H9 (cell line): ENCODE measurements around the gene TBX21. TPM values are rescaled to one million over a fixed set of nuclear protein-coding genes. Genes with fewer than 3 reads are reported as not detected.

ENCODE experiments used
- DNase-seq: peaks from one replicate; pipeline ENCODE4 v3.0.0-alpha.2; 2017
- H2AFZ ChIP-seq: one replicate; pipeline ENCODE4 v1.6.1; 2013; ENCODE audit warnings: mild to moderate bottlenecking, low read length, control low read depth, moderate library complexity
- H2AK5ac ChIP-seq: 2 replicates; pipeline ENCODE4 v1.6.1; 2013; ENCODE audit warnings: low read length, control low read depth, mixed read lengths; ENCODE audit not compliant: insufficient read length
- H2BK120ac ChIP-seq: one replicate; pipeline ENCODE4 v1.6.1; 2013; ENCODE audit warnings: low read depth, mild to moderate bottlenecking, low read length, control low read depth, inconsistent platforms; ENCODE audit not compliant: poor library complexity, severe bottlenecking
- H2BK12ac ChIP-seq: 2 replicates; pipeline ENCODE4 v1.6.1; 2013; ENCODE audit warnings: low read length, control low read depth, mixed read lengths, low read depth; ENCODE audit not compliant: insufficient read length
- H2BK15ac ChIP-seq: 2 replicates; pipeline ENCODE4 v1.6.1; 2013; ENCODE audit warnings: low read depth, low read length, control low read depth
- H2BK20ac ChIP-seq: one replicate; pipeline ENCODE4 v1.6.1; 2013; ENCODE audit warnings: low read depth, mild to moderate bottlenecking, low read length, control low read depth, inconsistent platforms; ENCODE audit not compliant: poor library complexity, severe bottlenecking
- H2BK5ac ChIP-seq: 2 replicates; pipeline ENCODE4 v1.6.1; 2013; ENCODE audit warnings: low read length, control low read depth, mixed read lengths; ENCODE audit not compliant: insufficient read length
- H3K14ac ChIP-seq: 2 replicates; pipeline ENCODE4 v1.6.1; 2013; ENCODE audit warnings: low read length, control low read depth; ENCODE audit not compliant: insufficient read depth
- H3K18ac ChIP-seq: 2 replicates; pipeline ENCODE4 v1.6.1; 2013; ENCODE audit warnings: low read depth, mild to moderate bottlenecking, mixed read lengths, low read length, control low read depth; ENCODE audit not compliant: insufficient read length
- H3K23ac ChIP-seq: 2 replicates; pipeline ENCODE4 v1.6.1; 2013; ENCODE audit warnings: low read length, control low read depth, mixed read lengths, low read depth; ENCODE audit not compliant: insufficient read length
- H3K23me2 ChIP-seq: 2 replicates; pipeline ENCODE4 v1.6.1; 2013; ENCODE audit warnings: low read depth, mild to moderate bottlenecking, mixed read lengths, low read length, control low read depth; ENCODE audit not compliant: insufficient read length, poor library complexity, severe bottlenecking
- H3K27ac ChIP-seq: 2 replicates; pipeline ENCODE4 v1.5.1; 2013; ENCODE audit warnings: low read length, control low read depth, mixed read lengths, low read depth; ENCODE audit not compliant: insufficient read length
- H3K27me3 ChIP-seq: 2 replicates; pipeline ENCODE4 v1.6.1; 2013; ENCODE audit warnings: low read length, control low read depth, inconsistent platforms; ENCODE audit not compliant: insufficient read depth
- H3K4ac ChIP-seq: 2 replicates; pipeline ENCODE4 v1.6.1; 2013; ENCODE audit warnings: low read depth, mild to moderate bottlenecking, control low read depth, inconsistent platforms, low read length, moderate library complexity
- H3K4me1 ChIP-seq: 2 replicates; pipeline ENCODE4 v1.6.1; 2013; ENCODE audit warnings: low read length, control low read depth, inconsistent platforms; ENCODE audit not compliant: insufficient read depth
- H3K4me2 ChIP-seq: 2 replicates; pipeline ENCODE4 v1.6.1; 2013; ENCODE audit warnings: low read length, control low read depth, mixed read lengths; ENCODE audit not compliant: insufficient read length, insufficient read depth
- H3K56ac ChIP-seq: 2 replicates; pipeline ENCODE4 v1.6.1; 2013; ENCODE audit warnings: low read depth, mild to moderate bottlenecking, mixed read lengths, low read length, control low read depth; ENCODE audit not compliant: insufficient read length
- H3K79me1 ChIP-seq: 2 replicates; pipeline ENCODE4 v1.6.1; 2013; ENCODE audit warnings: low read depth, mild to moderate bottlenecking, moderate library complexity, low read length, control low read depth, inconsistent platforms; ENCODE audit not compliant: insufficient read depth, poor library complexity, severe bottlenecking
- H3K79me2 ChIP-seq: 2 replicates; pipeline ENCODE4 v1.6.1; 2013; ENCODE audit warnings: low read length, control low read depth, inconsistent platforms; ENCODE audit not compliant: insufficient read depth
- H3K9ac ChIP-seq: 2 replicates; pipeline ENCODE4 v1.6.1; 2013; ENCODE audit warnings: low read length, control low read depth, mixed read lengths; ENCODE audit not compliant: insufficient read length; ENCODE audit errors: extremely low read depth
- H3K9me3 ChIP-seq: one replicate; pipeline ENCODE4 v1.6.1; 2013; ENCODE audit warnings: low read depth, low read length, inconsistent platforms; ENCODE audit not compliant: control insufficient read depth
- H3T11ph ChIP-seq: one replicate; pipeline ENCODE4 v1.6.1; 2013; ENCODE audit warnings: mild to moderate bottlenecking, low read length, control low read depth, inconsistent platforms
- H4K20me1 ChIP-seq: one replicate; pipeline ENCODE4 v1.6.1; 2013; ENCODE audit not compliant: control insufficient read depth, insufficient read length, insufficient read depth
- H4K5ac ChIP-seq: 2 replicates; pipeline ENCODE4 v1.6.1; 2013; ENCODE audit warnings: low read depth, mild to moderate bottlenecking, mixed read lengths, low read length, control low read depth; ENCODE audit not compliant: insufficient read length
- H4K8ac ChIP-seq: replicated peaks from 2 replicates; pipeline ENCODE4 v1.6.1; 2013; ENCODE audit warnings: low read length, control low read depth, mixed read lengths, low read depth; ENCODE audit not compliant: insufficient read length
- H4K91ac ChIP-seq: 2 replicates; pipeline ENCODE4 v1.6.1; 2013; ENCODE audit warnings: low read depth, mild to moderate bottlenecking, moderate library complexity, mixed read lengths, low read length, control low read depth; ENCODE audit not compliant: insufficient read length
- H3K27ac Mint-ChIP-seq, 3 experiments: 2 replicates in 2 of 3; 3 replicates in 1 of 3; pipeline ENCODE4 v1.8.0; 2020 to 2021; ENCODE audit warnings: mixed read lengths in 3 of 3, mild to moderate bottlenecking in 1 of 3, moderate library complexity in 1 of 3
- H3K27me3 Mint-ChIP-seq: 2 replicates; pipeline ENCODE4 v1.8.0; 2021; ENCODE audit warnings: low read depth, mild to moderate bottlenecking, moderate library complexity, mixed read lengths
- H3K36me3 Mint-ChIP-seq, 3 experiments: 2 replicates in 2 of 3; 3 replicates in 1 of 3; pipeline ENCODE4 v1.8.0; 2020 to 2021; ENCODE audit warnings: low read depth in 3 of 3, mixed read lengths in 3 of 3; ENCODE audit not compliant: insufficient read depth in 1 of 3
- H3K4me1 Mint-ChIP-seq, 2 experiments: 2 replicates each; pipeline ENCODE4 v1.8.0; 2020; ENCODE audit warnings: mixed read lengths in 2 of 2
- H3K4me3 Mint-ChIP-seq, 2 experiments: 2 replicates in 1 of 2; 3 replicates in 1 of 2; pipeline ENCODE4 v1.8.0; 2020 to 2021; ENCODE audit warnings: mild to moderate bottlenecking in 2 of 2, mixed read lengths in 2 of 2, moderate library complexity in 1 of 2
- H3K9me3 Mint-ChIP-seq, 2 experiments: 2 replicates in 1 of 2; 3 replicates in 1 of 2; pipeline ENCODE4 v1.8.0; 2020; ENCODE audit warnings: mild to moderate bottlenecking in 2 of 2, mixed read lengths in 2 of 2, moderate library complexity in 1 of 2
- WGBS: extraction: QIAGEN DNeasy Blood & Tissue Kit; methylation state at CpG from one replicate; pipeline ENCODE4 v1.1.7; 2013; ENCODE audit warnings: missing lambda C conversion rate, low lambda C conversion rate, mixed read lengths; ENCODE audit not compliant: insufficient read length; ENCODE audit errors: extremely low coverage; 5-methylcytosine and 5-hydroxymethylcytosine counted together
- total RNA-seq: library from RNA; stranded (reverse); gene quantifications from 2 replicates; pipeline ENCODE4 v1.2.1, GENCODE V29; 2021
- TF ChIP-seq, protein P1 (sequence below): fragments of 200-600 bp; sonication (generic); conservative IDR thresholded peaks from 3 replicates; pipeline ENCODE4 v1.8.0; 2021; ENCODE audit warnings: antibody characterized with exemption, mild to moderate bottlenecking

Gene TBX21
- total RNA-seq, 1 experiment from 2014 or later = not detected

DNA sequence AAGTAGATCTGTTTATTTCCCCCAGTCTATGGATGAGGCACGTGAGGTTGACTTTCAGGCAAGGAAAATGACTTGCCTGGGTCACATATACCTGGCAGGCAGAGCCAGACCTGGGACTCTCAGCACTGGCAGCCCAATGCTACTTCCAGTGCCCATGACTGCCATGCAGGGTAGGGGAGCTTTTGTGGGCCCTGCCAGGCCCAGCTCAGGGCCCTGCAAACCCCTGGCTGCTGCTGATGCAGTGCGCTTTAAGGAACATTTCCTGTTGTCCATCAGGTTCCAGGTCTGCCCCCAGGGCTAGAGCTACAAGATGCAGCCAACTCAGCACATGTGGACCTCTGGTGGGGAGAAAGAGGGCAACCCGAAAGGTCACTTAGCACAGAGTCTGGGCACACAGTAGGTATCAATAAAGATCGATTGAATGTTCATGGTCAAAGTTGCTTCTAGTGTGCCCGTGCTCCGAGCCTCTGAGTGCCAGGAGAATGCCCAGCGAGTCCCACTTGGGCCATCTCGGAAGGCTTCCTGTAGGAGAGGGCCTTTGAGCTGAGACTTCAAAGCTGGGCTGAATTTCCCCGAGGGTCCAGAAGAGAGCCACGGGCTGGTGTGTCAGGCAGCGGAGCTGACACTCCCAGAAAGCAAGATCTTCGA lies 513 bp upstream of the TBX21 start:
- no peak overlapping the region for H2BK120ac ChIP-seq
- DNase-seq = peak; percentile 49
- Mint-ChIP-seq H3K4me3 (peak overlapping the region; percentile 52 to 84), H3K36me3 (no peaks in the 10 kb centered on the region; a peak in 1 of 7 replicates), H3K27me3 (peaks cover 87% of the 10 kb centered on the region), H3K9me3 (peaks cover 0 to 2% of the 10 kb centered on the region in 2 experiments; a peak in 1 of 5 replicates), H3K27ac (no peak overlapping the region), H3K4me1 (peaks cover 9 to 20% of the 10 kb centered on the region in 2 experiments)
- H3K23me2 ChIP-seq = peaks cover 9% of the 10 kb centered on the region
- no peak overlapping the region for H3K4ac ChIP-seq
- H3K56ac ChIP-seq = no peak overlapping the region
- TF ChIP-seq, protein P1, sequence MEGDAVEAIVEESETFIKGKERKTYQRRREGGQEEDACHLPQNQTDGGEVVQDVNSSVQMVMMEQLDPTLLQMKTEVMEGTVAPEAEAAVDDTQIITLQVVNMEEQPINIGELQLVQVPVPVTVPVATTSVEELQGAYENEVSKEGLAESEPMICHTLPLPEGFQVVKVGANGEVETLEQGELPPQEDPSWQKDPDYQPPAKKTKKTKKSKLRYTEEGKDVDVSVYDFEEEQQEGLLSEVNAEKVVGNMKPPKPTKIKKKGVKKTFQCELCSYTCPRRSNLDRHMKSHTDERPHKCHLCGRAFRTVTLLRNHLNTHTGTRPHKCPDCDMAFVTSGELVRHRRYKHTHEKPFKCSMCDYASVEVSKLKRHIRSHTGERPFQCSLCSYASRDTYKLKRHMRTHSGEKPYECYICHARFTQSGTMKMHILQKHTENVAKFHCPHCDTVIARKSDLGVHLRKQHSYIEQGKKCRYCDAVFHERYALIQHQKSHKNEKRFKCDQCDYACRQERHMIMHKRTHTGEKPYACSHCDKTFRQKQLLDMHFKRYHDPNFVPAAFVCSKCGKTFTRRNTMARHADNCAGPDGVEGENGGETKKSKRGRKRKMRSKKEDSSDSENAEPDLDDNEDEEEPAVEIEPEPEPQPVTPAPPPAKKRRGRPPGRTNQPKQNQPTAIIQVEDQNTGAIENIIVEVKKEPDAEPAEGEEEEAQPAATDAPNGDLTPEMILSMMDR = no peak
- H2BK5ac ChIP-seq = no peak overlapping the region
- H3K18ac ChIP-seq = no peak overlapping the region
- no peak overlapping the region for H2BK20ac ChIP-seq
- H3K9ac ChIP-seq = no peak overlapping the region
- H3K79me2 ChIP-seq = no peaks in the 10 kb centered on the region
- H3K9me3 ChIP-seq = no peaks in the 10 kb centered on the region
- no peaks in the 10 kb centered on the region for H3K4me1 ChIP-seq
- no peak overlapping the region for H3K27ac ChIP-seq
- H4K8ac ChIP-seq = no peak overlapping the region
- no peak overlapping the region for H2BK12ac ChIP-seq
- H3K23ac ChIP-seq = no peak overlapping the region
- H4K91ac ChIP-seq = no peak overlapping the region
- H3K27me3 ChIP-seq = peaks cover 26% of the 10 kb centered on the region
- no peak overlapping the region for H2BK15ac ChIP-seq
- H3T11ph ChIP-seq = no peak overlapping the region
- no peak overlapping the region for H4K5ac ChIP-seq
- no peak overlapping the region for H3K14ac ChIP-seq
- H2AK5ac ChIP-seq = no peak overlapping the region
- whole genome bisulfite sequencing = no CpG with 5 or more reads among the region's 12 CpGs
- H2AFZ ChIP-seq = no peak overlapping the region
- H3K79me1 ChIP-seq = no peaks in the 10 kb centered on the region
- H3K4me2 ChIP-seq = peak overlapping the region; percentile 67
- H4K20me1 ChIP-seq = no peaks in the 10 kb centered on the region
